ENCODE results near the gene EPAS1.

- TF ChIP-seq ZNF416 (CRISPR knock-in tag; IDR thresholded peaks at IDR 0.05): no peak
- TF ChIP-seq CTCF (IDR thresholded peaks at IDR 0.05): no peak
- no peak for TF ChIP-seq ZNF532 (CRISPR knock-in tag; IDR thresholded peaks at IDR 0.05; ENCODE audit: borderline replicate concordance)
Measured at GRCh38 chr2:46270384-46270783, 26.8 kb upstream of the EPAS1 start.

Data from WTC11 (cell line).